Mucosa of rectum (tissue), 2 donors: ENCODE data around the gene TIAM2.

Experiments used
- H3K27ac ChIP-seq, 2 donors: one replicate each; pipeline ENCODE4 v1.7.0; 2013; ENCODE audit warnings: inconsistent platforms in 2 of 2, low read depth in 2 of 2, low read length in 2 of 2
- H3K27me3 ChIP-seq, 2 donors: one replicate each; pipeline ENCODE4 v1.7.0; 2013; ENCODE audit warnings: low read length in 2 of 2; ENCODE audit not compliant: control insufficient read depth in 2 of 2, insufficient read depth in 2 of 2
- H3K36me3 ChIP-seq, 2 donors: one replicate each; pipeline ENCODE4 v1.7.0; 2013; ENCODE audit warnings: low read length in 2 of 2; ENCODE audit not compliant: control insufficient read depth in 2 of 2, insufficient read depth in 2 of 2
- H3K4me1 ChIP-seq, 2 donors: one replicate each; pipeline ENCODE4 v1.7.0; 2013; ENCODE audit warnings: low read length in 2 of 2, mild to moderate bottlenecking in 1 of 2; ENCODE audit not compliant: control insufficient read depth in 2 of 2, insufficient read depth in 2 of 2
- H3K4me3 ChIP-seq, 2 donors: one replicate each; pipeline ENCODE4 v1.7.0; 2013; ENCODE audit warnings: low read length in 2 of 2
- H3K9ac ChIP-seq, 2 donors: one replicate each; pipeline ENCODE4 v1.7.0; 2013; ENCODE audit warnings: low read length in 2 of 2, low read depth in 1 of 2, mild to moderate bottlenecking in 1 of 2
- H3K9me3 ChIP-seq, 2 donors: one replicate each; pipeline ENCODE4 v1.7.0; 2013; ENCODE audit warnings: low read length in 2 of 2; ENCODE audit not compliant: control insufficient read depth in 2 of 2
- donor health status: healthy.
- donor health status: Normal muscosa, but diverticular disease.

TIAM2 gene

DNA sequence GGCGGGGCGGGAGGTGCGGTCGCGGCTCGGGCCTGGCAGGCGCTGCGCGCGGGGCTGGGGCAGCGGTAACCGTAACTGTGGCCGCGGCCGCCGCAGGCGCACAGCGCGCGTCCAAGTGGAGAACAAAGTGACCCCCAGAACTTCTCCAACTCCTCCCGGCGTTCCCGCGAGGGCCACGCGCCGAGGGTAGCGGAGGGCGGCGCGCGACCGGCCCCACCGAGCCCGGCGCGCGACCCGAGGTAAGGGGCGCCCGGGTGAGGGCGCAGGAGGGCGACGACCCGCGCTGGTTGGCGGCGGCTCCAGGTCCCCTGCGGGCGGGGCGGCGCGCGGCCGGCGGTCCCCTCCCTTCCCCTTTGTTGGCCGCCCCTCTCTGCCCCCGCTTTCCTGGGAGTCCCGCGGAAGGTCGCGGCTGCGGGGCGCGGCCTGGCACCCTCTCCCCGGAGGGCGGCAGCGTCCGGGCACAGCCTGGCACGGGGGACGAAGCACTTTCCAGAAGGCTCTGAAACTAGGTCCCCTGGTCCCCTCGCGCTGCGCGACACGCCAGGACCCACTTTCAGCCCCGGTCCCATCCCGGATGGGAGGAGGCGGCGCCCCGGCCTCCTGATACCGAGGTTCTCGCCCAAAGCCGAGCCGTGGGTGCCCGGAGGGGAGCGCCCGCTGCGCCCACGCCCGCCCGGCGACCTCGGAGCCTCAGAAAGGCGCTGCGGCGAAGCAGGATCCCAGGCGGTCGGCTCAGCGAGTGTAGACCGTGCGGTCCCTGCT, at the start of gene TIAM2:
TSS of gene TIAM2 (plus strand) at position 62 of the 762 bp plus-strand sequence. CDS start 133,909 bp downstream, outside the sequence.
- Histone ChIP-seq H3K4me3 (peak within 1 kb of the TSS; percentile 55 to 60), H3K27me3 (peaks cover 2 to 14% of the 10 kb centered on the region in 2 donors), H3K4me1 (peaks cover 6% of the 10 kb centered on the region in 2 donors), H3K9me3 (no peaks in the 10 kb centered on the region), H3K9ac (peak within 1 kb of the TSS; percentile 32 to 63), H3K36me3 (no peaks in the 10 kb centered on the region), H3K27ac (no peak within 1 kb of the TSS)

DNA sequence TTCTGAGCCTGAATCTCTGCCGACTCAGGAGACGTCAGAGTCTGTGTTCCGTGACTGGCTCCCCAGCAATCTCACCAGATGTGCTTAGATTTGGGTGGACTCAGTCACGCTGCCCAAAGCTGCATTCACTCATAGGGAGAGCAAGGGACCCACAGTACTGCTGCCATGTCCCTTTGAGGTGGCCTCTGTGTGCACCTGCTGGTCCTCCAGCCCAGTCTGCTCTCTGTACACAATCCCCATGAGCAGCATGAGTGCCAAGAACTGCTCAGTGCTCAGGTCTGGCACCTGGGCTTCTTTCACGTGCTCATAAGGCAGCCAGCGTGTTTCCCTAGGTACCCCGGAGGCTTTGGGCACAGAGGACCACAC, 44.2 kb upstream of the TIAM2 start:
- Histone ChIP-seq H3K9ac (no peak overlapping the region), H3K4me3 (no peak overlapping the region), H3K27ac (no peak overlapping the region), H3K9me3 (no peaks in the 10 kb centered on the region), H3K27me3 (no peaks in the 10 kb centered on the region), H3K4me1 (no peaks in the 10 kb centered on the region), H3K36me3 (peaks cover 0 to 3% of the 10 kb centered on the region in 2 donors)

DNA sequence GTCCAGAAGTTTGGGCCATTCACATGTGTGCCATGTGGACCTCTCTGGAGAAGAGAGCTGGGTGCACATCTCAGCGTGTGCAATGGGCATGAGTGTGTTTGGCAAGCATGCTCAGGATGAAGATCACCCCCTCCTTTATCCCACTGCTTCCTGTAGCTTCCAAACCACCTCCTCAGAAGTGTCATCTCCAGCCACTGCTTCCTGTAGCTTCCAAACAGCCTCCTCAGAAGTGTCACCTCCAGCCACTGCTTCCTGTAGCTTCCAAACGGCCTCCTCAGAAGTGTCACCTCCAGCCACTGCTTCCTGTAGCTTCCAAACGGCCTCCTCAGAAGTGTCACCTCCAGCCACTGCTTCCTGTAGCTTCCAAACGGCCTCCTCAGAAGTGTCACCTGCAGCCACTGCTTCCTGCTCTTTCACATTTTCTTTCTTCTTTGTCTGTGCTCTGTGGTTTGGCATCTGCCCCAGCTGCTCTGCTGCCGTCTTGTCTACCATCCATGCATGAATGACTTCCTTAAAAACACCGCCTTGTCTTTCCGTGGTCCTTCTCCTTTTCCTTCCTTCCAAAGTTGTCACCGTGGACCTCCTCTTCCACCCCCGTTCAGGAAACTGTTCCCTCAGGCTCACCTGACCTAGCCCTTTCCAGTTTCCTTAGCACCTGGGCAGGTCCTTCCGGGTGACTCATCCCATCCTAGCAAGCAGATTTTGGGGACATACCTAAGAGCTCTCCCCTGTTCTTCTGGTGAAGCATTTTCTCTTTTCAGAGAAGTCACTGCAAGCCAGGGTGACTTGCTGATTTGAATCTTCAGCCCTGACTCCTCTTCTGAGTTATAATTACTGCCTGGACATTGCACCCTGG, 43.5 kb upstream of the TIAM2 start:
- H3K9me3 ChIP-seq, result no peaks in the 10 kb centered on the region
- H3K9ac ChIP-seq, result no peak overlapping the region
- H3K27me3 ChIP-seq, result no peaks in the 10 kb centered on the region
- no peaks in the 10 kb centered on the region for H3K4me1 ChIP-seq
- no peak overlapping the region for H3K4me3 ChIP-seq
- H3K36me3 ChIP-seq, result peaks cover 0 to 3% of the 10 kb centered on the region in 2 donors
- H3K27ac ChIP-seq, result no peak overlapping the region

DNA sequence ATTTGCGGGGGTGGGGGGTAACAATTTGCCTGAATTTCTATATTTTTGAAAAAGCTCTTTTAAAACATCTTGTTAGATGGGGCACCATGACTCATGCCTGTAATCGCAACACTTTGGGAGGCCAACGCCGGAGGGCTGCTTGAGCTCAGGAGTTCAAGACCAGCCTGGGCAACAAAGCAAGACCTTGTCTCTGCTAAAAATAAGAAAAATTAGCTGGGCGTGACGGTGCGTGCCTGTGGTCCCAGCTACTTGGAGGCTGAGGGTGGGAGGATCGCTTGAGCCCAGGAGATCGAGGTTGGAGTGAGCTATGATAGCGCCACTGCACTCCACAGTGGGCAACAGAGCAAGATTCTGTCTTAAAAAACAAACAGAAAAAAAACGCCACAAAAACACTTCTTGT, 41.5 kb upstream of the TIAM2 start:
- peaks cover 0 to 3% of the 10 kb centered on the region in 2 donors for H3K36me3 ChIP-seq
- no peaks in the 10 kb centered on the region for H3K27me3 ChIP-seq
- no peak overlapping the region for H3K27ac ChIP-seq
- no peaks in the 10 kb centered on the region for H3K9me3 ChIP-seq
- no peaks in the 10 kb centered on the region for H3K4me1 ChIP-seq
- no peak overlapping the region for H3K4me3 ChIP-seq
- no peak overlapping the region for H3K9ac ChIP-seq

DNA sequence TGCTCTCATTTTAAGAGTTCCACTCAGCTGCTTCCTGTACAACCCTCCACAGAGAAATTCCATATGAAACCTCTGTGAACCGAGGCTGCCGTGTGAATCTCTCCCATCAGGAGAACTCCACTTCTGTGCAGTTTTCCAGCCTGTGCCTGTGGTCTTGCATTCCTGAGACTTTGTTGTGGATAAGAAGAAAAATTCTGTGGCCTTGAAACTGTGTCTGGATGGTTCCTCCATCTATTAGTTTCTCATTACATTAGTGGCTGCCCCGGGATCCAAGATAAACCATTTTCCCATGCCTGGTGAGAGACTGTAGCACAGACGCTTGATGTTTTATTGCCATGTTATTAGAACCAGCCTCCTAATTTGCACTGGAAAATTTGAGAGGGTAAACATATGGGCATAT, 40.8 kb upstream of the TIAM2 start:
- no peak overlapping the region for H3K9ac ChIP-seq
- H3K4me1 ChIP-seq, result no peaks in the 10 kb centered on the region
- no peaks in the 10 kb centered on the region for H3K9me3 ChIP-seq
- no peak overlapping the region for H3K4me3 ChIP-seq
- H3K36me3 ChIP-seq, result peaks cover 0 to 3% of the 10 kb centered on the region in 2 donors
- no peak overlapping the region for H3K27ac ChIP-seq
- H3K27me3 ChIP-seq, result no peaks in the 10 kb centered on the region

DNA sequence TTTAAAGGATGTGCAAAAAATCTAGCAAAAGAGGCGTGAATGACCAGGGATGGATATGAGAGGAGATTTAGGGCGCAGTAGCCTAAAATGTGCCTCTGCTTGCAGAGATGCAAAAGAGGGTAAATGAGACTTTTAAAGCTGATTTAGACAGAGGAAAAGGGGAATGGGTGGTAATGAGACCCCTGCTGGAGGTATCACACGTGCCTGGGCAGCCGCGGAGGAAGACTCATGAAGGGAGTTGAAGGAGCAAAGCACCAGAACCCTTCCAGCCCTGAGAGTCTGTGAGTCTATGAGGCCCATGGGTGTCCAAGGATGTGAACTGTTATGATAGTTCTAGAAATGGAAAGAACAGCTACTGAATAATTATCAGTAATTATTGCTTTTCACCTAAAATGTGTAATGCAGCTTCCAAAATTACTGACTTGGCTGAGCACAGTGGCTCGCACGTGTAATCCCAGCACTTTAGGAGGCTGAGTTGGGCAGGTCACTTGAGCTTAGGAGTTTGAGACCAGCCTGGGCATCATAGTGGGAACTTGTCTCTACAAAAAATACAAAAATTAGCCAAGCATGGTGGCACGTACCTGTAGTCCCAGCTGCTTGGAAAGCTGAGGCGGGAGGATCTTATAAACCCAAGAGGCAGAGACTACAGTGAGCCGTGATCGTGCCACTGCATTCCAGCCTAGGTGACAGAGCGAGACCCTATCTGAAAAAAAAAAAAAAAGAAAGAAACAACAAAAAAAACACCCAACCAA, 38.2 kb upstream of the TIAM2 start:
- H3K4me1 ChIP-seq, result peaks cover 7 to 8% of the 10 kb centered on the region in 2 donors
- no peaks in the 10 kb centered on the region for H3K9me3 ChIP-seq
- no peak overlapping the region for H3K9ac ChIP-seq
- H3K27ac ChIP-seq, result no peak overlapping the region
- H3K36me3 ChIP-seq, result no peaks in the 10 kb centered on the region
- H3K27me3 ChIP-seq, result no peaks in the 10 kb centered on the region
- no peak overlapping the region for H3K4me3 ChIP-seq

DNA sequence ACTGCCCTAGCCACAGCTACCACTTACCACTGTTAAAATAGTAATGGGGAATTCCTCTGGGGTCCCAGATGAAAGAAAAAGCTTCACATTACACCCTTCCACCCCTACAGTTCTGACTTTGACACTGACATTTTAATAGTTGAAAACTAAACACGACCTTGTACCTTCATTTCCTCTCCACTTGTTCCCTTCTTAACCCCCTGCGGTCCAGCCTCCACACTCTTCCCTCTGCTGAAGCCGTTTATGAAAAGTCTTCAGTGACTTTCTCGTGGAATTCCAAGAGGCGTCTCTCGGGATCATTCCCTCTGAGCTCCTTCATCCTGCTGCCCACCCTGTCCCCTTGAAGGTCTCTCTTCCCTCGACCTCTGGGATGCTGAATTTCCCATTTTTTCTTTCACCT, 36.6 kb upstream of the TIAM2 start:
- H3K36me3 ChIP-seq, result no peaks in the 10 kb centered on the region
- no peak overlapping the region for H3K9ac ChIP-seq
- H3K4me1 ChIP-seq, result peaks cover 11 to 13% of the 10 kb centered on the region in 2 donors
- H3K9me3 ChIP-seq, result no peaks in the 10 kb centered on the region
- no peaks in the 10 kb centered on the region for H3K27me3 ChIP-seq
- no peak overlapping the region for H3K27ac ChIP-seq
- no peak overlapping the region for H3K4me3 ChIP-seq

DNA sequence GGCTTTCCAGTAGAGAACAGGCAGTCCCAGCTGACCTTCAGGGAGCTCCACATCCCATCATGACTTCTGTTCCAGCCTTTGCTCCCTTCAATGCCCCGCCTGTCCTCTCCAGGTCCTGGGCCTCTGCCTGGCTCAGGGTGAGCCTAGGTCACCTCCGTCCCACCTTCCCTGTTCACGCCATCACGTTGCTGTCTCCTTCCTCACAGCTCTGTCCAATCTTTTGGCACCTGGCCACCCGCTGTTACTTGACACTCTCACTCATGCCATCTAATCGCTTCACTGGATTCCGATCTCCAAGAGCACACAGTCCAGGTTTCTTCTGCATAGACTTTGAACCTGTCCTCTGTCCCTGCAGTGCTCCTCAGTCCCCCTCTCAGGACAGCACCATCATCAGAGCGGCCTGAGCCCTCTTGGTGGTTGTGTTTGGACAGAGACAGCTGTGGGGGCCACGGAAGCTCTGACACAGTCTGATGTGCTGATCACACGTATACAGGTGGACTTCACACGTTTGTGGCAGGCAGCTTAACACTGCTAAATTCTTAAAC, 34.7 kb upstream of the TIAM2 start:
- Histone ChIP-seq H3K9me3 (no peaks in the 10 kb centered on the region), H3K27me3 (no peaks in the 10 kb centered on the region), H3K4me3 (no peak overlapping the region), H3K27ac (no peak overlapping the region), H3K9ac (no peak overlapping the region), H3K36me3 (no peaks in the 10 kb centered on the region), H3K4me1 (peaks cover 11 to 13% of the 10 kb centered on the region in 2 donors)

DNA sequence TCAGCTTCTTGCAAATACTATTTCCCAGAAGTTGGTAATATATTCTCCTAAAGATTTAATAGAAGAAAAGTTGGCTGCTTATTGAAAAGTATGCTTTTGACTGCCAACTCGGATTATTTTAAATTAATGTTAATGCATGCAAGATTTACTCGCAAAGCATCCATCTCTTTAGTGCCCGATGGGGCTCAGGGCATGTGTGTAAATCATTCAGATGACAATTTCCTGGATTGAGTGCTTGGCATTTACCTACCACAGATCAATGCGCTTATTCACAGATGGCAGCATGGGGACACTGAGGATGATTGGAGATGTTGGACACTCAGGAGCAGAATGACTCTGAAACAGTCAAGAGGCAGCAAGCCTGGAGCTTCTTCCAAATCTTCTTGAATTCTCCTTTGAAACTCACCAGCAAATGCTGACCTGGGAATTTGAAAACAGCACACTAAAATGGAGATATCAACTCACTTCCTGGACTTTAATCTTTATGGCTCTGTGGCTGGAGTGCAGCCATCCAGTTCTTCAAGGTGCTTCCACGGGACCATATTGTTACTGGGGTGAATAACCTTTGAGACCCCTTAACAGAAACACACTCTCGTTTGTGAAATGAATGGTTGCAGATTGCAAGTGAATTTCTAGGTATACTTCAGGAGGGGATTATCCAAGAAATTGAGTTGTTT, 34.1 kb upstream of the TIAM2 start:
- H3K27ac ChIP-seq, result peak overlapping the region in 1 of 2 donors; percentile 13
- peaks cover 11 to 13% of the 10 kb centered on the region in 2 donors for H3K4me1 ChIP-seq
- H3K9ac ChIP-seq, result no peak overlapping the region
- peak overlapping the region in 1 of 2 donors; percentile 5 for H3K4me3 ChIP-seq
- no peaks in the 10 kb centered on the region for H3K36me3 ChIP-seq
- no peaks in the 10 kb centered on the region for H3K27me3 ChIP-seq
- H3K9me3 ChIP-seq, result no peaks in the 10 kb centered on the region
